Measurements from ENCODE around the gene ALKBH8.

ALKBH8 gene

DNA sequence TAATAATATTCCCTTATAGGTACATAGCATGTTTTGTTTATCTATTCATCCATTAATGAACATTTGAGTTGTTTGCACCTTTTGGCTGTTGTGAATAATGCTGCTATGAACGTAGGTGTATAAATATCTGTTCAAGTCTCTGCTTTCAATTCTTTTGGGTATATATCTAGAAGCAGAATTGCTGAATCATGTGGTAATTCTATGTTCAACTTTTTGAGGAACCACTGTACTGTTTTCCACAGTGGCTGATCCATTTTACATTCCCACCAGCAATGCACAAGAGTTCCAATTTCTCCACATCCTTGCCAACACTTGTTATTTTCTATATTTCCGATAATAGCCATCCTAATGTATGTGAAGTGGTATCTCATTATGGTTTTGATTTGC lies 56.7 kb downstream of the ALKBH8 start (continued):
- TF ChIP-seq ZBTB48 (tag by site-specific recombination; IDR thresholded peaks at IDR 0.05) (no peak), ZNF184 (tag by site-specific recombination; IDR thresholded peaks at IDR 0.05) (no peak), ZNF132 (tag by site-specific recombination; IDR thresholded peaks at IDR 0.05; ENCODE audit: borderline replicate concordance) (no peak), ZNF112 (tag by site-specific recombination; IDR thresholded peaks at IDR 0.05) (no peak)

DNA sequence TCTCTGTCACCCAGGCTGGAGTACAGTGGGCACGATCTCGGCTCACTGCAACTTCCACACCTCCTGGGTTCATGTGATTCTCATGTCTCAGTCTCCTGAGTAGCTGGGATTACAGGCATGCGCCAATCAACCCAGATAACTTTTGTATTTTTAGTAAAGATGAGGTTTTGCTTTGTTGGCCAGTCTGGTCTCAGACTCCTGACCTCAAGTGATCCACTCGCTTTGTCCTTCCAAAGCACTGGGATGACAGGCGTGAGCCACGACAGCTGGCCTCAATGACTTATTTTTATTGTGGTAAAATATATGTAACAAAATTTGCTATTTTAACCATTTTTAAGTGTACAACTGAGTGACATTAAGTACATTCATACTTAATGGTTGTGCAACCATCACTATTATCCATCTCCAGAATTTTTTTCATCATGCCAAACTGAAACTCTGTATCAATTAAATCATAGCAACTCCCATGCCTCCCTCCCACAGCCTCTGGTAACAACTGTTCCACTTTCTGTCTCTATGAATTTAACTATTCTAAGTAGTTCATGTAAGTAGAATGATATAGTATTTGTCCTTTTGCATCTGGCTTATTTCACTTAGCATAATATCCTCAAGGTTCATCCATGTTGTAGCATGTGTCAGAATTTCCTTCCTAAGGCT lies 57.2 kb downstream of the ALKBH8 start:
- ChIA-PET CTCF (interaction anchor here (0.6 kb wide), 1 partner anchor 13 kb away, joined by 3 read pairs; no protein-coding TSS in a partner anchor), POLR2A (no interaction called here)
- Histone ChIP-seq H3K4me3 (ENCODE audit: low read depth, low read length) (no peak overlapping the region), H3K4me1 (ENCODE audit: control insufficient read depth, insufficient read depth, low read length) (no peaks in the 10 kb centered on the region), H3K9me3 (ENCODE audit: control insufficient read depth, insufficient read depth, low read depth, low read length) (no peaks in the 10 kb centered on the region), H3K27ac (ENCODE audit: extremely low read depth, low read depth, low read length) (no peak overlapping the region), H3K36me3 (ENCODE audit: control insufficient read depth in 2 of 2, insufficient read depth in 1 of 2, low read length in 2 of 2) (peaks cover 0 to 17% of the 10 kb centered on the region in 2 experiments; a peak in 1 of 3 replicates)
- TF ChIP-seq ZNF791 (tag by site-specific recombination; IDR thresholded peaks at IDR 0.05) (no peak), ZNF529 (tag by site-specific recombination; IDR thresholded peaks at IDR 0.05; ENCODE audit: insufficient replicate concordance) (no peak), ZNF837 (tag by site-specific recombination; IDR thresholded peaks at IDR 0.05) (no peak), ZNF169 (tag by site-specific recombination; IDR thresholded peaks at IDR 0.05) (no peak), ZBTB20 (tag by site-specific recombination; IDR thresholded peaks at IDR 0.05) (no peak), SP2 (tag by site-specific recombination; IDR thresholded peaks at IDR 0.05) (no peak), ZNF621 (tag by site-specific recombination; IDR thresholded peaks at IDR 0.05) (no peak), YY2 (tag by site-specific recombination; IDR thresholded peaks at IDR 0.05) (no peak), ZNF280C (tag by site-specific recombination; IDR thresholded peaks at IDR 0.05) (no peak), REPIN1 (tag by site-specific recombination; IDR thresholded peaks at IDR 0.05; ENCODE audit: low read depth) (no peak), ZNF223 (tag by site-specific recombination; IDR thresholded peaks at IDR 0.05) (no peak), ZNF266 (tag by site-specific recombination; IDR thresholded peaks at IDR 0.05; ENCODE audit: low read depth) (no peak), ZIC2 (tag by site-specific recombination; IDR thresholded peaks at IDR 0.05) (no peak)
- TF ChIP-seq, protein P1, sequence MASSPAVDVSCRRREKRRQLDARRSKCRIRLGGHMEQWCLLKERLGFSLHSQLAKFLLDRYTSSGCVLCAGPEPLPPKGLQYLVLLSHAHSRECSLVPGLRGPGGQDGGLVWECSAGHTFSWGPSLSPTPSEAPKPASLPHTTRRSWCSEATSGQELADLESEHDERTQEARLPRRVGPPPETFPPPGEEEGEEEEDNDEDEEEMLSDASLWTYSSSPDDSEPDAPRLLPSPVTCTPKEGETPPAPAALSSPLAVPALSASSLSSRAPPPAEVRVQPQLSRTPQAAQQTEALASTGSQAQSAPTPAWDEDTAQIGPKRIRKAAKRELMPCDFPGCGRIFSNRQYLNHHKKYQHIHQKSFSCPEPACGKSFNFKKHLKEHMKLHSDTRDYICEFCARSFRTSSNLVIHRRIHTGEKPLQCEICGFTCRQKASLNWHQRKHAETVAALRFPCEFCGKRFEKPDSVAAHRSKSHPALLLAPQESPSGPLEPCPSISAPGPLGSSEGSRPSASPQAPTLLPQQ (tag by site-specific recombination; IDR thresholded peaks at IDR 0.05): no peak
- TF ChIP-seq, protein P2, sequence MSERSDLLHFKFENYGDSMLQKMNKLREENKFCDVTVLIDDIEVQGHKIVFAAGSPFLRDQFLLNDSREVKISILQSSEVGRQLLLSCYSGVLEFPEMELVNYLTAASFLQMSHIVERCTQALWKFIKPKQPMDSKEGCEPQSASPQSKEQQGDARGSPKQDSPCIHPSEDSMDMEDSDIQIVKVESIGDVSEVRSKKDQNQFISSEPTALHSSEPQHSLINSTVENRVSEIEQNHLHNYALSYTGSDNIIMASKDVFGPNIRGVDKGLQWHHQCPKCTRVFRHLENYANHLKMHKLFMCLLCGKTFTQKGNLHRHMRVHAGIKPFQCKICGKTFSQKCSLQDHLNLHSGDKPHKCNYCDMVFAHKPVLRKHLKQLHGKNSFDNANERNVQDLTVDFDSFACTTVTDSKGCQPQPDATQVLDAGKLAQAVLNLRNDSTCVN (tag by site-specific recombination; optimal IDR thresholded peaks at IDR 0.05): no peak
- TF ChIP-seq, protein P3, sequence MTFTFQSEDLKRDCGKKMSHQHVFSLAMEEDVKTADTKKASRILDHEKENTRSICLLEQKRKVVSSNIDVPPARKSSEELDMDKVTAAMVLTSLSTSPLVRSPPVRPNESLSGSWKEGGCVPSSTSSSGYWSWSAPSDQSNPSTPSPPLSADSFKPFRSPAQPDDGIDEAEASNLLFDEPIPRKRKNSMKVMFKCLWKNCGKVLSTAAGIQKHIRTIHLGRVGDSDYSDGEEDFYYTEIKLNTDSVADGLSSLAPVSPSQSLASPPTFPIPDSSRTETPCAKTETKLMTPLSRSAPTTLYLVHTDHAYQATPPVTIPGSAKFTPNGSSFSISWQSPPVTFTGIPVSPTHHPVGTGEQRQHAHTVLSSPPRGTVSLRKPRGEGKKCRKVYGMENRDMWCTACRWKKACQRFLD (tag by site-specific recombination; IDR thresholded peaks at IDR 0.05): no peak

All from HEK293 (cell line).